22Rv1 (cell line): ENCODE results near the gene CHST10.
A peak's percentile ranks its signal among the peaks of the same experiment; 100 is the strongest.
"Not testable (repeated sequence)": the region's sequence is repeated elsewhere in the genome, so short reads cannot be mapped to it uniquely, and the experiment has no call there.

Experiments
- H3K27ac ChIP-seq: fragments of 450-650 bp; 2 replicates; pipeline ENCODE4 v1.5.1; 2017
- CTCF ChIP-seq: fragments of 450-650 bp; IDR thresholded peaks from 2 replicates; pipeline ENCODE4 v1.5.1; 2017; ENCODE audit warnings: mild to moderate bottlenecking
- ZFX ChIP-seq: fragments of 450-650 bp; IDR thresholded peaks from 2 replicates; pipeline ENCODE4 v1.6.1; 2017; ENCODE audit warnings: antibody characterized with exemption, borderline replicate concordance

CHST10 gene

GRCh38 chr2:100350661-100351185, 66.7 kb downstream of the CHST10 start:
- TF ChIP-seq CTCF (no peak), ZFX (no peak)
- H3K27ac ChIP-seq, result no peak overlapping the region

- H3K27ac ChIP-seq, result not testable (repeated sequence)
These were observed 72.3 kb downstream of the CHST10 start for GRCh38 chr2:100345144-100345543.

- H3K27ac ChIP-seq, result peak overlapping the region; percentile 47
- TF ChIP-seq CTCF (no peak), ZFX (no peak)
These were observed 73.0 kb downstream of the CHST10 start for GRCh38 chr2:100344433-100344832.

GRCh38 chr2:100342466-100342865, 75.0 kb downstream of the CHST10 start:
- H3K27ac ChIP-seq, result not testable (repeated sequence)
